IPS-18c (cell line): Measurements from ENCODE around the gene CALHM1.
A peak's percentile ranks its signal among the peaks of the same experiment; 100 is the strongest.
"Not testable (repeated sequence)": the region's sequence is repeated elsewhere in the genome, so short reads cannot be mapped to it uniquely, and the experiment has no call there.

ENCODE experiments used
- H3K4me3 ChIP-seq: 2 replicates; pipeline ENCODE4 v1.7.0; 2013; ENCODE audit warnings: low read depth, mild to moderate bottlenecking, low read length, moderate library complexity; ENCODE audit not compliant: insufficient read depth
- H3K9me3 ChIP-seq: one replicate; pipeline ENCODE4 v1.6.1; 2013; ENCODE audit warnings: mild to moderate bottlenecking, low read length, moderate library complexity; ENCODE audit not compliant: control insufficient read depth, insufficient read depth

Gene CALHM1, protein sequence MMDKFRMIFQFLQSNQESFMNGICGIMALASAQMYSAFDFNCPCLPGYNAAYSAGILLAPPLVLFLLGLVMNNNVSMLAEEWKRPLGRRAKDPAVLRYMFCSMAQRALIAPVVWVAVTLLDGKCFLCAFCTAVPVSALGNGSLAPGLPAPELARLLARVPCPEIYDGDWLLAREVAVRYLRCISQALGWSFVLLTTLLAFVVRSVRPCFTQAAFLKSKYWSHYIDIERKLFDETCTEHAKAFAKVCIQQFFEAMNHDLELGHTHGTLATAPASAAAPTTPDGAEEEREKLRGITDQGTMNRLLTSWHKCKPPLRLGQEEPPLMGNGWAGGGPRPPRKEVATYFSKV

DNA sequence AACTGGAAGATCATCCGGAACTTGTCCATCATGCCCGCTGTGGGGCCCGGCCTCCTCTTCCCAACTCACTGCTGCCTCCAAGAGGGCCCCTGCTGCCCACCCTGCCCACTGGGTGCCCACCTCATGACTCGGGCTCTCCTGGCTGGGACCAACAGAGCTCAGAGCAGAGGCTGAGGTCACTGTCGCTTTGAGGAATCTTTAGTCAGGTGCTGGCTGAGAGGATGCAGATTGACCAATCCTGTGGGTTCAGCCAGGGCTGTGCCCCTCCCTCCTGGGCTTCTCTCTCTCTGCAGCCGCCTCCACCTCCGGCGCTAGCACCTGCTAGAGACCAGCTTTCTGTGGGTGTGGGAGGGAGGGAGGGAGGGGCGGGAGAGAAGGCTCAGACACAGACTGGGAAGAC lies at the start of gene CALHM1:
CALHM1 (minus strand) TSS at position 181 of the 400 bp plus-strand sequence; CDS start at position 32, 149 bp downstream.
- Histone ChIP-seq H3K9me3 (no peaks in the 10 kb centered on the region), H3K4me3 (no peak within 1 kb of the TSS)

DNA sequence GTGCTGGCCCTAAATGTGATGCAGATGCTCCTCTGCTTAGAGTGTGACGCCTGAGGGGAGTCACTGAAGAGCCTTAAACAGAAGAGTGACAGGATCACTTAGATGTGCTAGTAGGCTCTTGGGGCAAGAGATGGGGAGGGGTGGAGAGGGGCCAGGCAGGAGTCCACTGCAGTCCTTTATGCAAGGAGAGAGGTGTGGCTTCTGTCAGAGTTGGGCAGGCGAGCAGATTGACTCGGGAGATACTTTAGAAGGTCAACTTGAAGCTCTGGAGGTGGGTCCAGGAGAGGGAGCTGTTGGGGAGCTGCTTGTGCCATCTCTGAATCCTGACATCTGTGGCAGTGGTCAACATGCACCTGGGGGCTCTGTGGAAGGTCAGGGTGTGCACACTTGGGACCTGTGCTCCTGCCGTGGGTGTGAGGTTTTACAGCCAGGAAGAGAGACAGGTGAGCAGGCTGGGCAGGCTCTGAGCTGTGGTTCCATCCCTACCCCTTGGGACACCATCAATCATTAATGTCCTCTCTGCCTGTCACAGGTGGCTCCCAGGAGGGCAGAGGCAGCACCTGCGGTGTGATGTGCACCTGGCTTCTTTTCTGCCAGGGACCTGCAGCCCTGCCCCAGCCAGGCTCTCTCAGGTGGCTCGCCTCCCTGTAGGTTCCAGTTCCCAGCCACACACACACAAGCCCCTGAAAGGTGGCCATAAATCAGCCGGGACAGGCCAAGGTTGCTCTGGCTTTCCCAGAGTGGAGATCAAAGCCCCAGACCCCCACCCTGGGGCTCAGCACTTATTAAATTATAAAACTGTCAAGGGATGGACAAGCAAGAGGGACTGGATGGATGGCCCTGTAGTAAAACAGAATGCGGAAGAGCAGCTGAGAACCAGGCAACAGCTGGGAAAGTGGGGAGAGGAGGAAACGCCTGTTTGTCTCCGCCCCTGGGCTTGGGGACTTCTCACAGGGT lies 48.8 kb upstream of the CALHM1 start:
- Histone ChIP-seq H3K9me3 (no peaks in the 10 kb centered on the region), H3K4me3 (no peak overlapping the region)

DNA sequence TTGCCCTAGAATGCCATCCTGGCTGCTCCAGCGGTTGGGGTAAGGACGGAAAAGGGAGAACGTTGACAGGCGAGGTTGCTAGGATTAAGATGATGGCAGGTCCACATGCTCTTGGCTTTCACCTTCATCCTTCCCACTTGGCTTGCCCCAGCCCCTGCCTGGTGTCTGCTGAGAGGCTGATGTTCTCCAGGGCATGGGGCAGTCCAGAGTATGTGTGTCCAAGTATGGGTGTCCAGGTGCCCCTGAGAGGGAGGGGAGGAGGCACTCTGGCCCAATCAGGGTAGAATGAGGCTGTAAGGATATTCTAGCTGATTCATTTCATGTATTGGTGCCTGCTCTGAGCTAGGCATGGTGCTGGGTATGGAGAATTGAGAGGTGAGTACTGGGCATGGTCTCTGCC lies 47.4 kb upstream of the CALHM1 start:
- no peaks in the 10 kb centered on the region for H3K9me3 ChIP-seq
- no peak overlapping the region for H3K4me3 ChIP-seq

DNA sequence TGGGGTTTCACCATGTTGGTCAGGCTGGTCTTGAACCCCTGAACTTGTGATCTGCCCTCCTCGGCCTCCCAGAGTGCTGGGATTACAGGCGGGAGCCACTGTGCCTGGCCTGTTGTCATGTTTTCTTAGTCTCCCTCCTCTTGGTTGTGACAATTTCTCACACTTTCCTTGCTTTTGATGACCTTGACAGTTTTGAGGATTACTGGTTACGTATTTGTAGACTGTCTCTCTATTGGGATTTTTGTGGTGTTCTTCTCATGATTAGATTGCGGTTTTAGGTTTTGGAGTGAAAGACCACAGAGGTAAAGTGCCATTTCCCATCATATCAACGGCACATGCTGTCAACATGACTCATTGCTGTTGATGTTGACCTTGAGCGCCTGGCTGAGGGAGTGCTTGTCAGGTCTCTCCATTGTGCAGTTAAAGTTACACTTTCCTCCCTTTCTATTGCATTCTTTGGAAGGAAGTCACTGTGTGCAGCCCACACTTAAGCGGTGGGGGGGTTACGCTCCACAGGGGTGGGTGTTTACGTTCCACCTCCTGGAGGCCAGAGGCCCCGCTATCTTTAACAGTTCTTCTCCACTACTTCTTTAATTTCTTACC lies 45.6 kb upstream of the CALHM1 start:
- no peaks in the 10 kb centered on the region for H3K9me3 ChIP-seq
- H3K4me3 ChIP-seq = no peak overlapping the region

DNA sequence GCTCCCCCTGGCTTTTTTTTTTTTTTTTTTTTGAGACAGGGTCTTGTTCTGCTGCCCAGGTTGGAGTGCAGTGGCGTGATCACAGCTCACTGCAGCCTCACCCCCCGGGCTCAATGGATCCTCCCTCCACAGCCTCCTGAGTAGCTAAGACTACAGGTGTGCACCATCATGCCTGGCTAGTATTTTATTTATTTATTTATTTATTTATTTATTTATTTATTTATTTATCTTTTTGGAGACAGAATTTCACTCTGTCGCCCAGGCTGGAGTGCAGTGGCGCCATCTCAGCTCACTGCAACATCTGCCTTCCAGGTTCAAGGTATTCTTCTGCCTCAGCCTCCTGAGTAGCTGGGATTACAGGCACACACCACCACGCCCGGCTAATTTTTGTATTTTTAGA lies 45.1 kb upstream of the CALHM1 start:
- not testable (repeated sequence) for H3K9me3 ChIP-seq, H3K4me3 ChIP-seq

DNA sequence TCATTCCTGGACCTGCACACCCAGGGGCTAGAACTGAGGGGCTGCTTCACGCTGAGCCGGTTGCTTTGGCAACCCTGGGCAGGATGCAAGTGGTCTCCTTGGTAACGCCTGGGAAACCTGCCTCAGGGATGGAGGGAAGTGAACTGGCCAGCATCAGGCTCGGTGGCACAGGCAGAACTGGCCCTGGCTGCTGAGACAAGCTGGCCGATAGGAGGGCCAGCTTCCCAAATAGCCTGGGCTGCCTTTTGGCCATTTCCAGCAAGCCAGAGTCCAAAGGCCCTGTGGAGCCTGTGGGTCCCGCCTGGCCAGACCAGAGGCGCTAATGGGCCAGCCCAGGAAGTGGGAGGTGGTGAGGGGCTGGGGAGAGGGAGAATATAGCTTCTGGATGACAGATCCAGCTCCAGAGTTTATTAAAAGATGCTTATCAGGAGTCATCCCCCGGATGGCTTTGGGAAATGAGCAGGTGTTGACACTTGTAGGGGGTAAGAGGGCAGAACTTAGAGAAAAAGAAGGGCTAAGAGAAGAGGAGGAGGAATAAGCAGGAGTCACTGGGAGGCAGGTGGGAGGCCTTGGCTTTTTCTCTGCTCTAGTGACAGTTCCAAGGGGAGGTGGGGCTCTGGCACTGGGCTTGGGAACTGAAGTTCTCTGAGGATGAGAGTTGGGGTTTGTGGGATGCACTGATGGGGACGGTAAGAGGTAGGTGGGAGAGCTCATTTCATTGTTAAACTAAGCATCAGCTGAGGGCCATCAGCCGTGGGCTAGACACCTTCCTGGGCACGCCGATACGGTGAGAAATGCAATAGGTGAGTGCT lies 44.4 kb upstream of the CALHM1 start:
- H3K9me3 ChIP-seq = no peaks in the 10 kb centered on the region

DNA sequence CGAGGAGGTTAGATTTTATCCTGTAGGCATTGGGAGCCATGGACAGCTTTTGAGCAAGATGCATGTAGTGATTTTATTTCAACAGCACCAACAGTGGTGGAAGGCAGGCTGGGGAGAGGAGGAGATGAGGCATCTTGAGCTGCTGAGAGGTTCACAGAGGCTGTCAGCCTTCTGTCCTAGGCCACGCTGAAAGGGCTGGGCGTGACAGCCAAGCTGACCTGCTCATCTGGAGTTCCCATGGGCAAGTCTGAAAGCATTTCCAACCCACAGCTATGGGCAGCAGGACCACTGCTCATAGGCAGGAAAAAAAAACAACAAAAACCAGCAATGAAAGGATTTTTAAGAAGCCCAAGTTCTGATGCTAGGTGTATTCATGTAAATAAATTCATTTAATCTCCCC lies 42.5 kb upstream of the CALHM1 start:
- no peak overlapping the region for H3K4me3 ChIP-seq
- no peaks in the 10 kb centered on the region for H3K9me3 ChIP-seq

More for the DNA sequence above, 44.4 kb upstream of the CALHM1 start:
- H3K4me3 ChIP-seq = no peak overlapping the region

DNA sequence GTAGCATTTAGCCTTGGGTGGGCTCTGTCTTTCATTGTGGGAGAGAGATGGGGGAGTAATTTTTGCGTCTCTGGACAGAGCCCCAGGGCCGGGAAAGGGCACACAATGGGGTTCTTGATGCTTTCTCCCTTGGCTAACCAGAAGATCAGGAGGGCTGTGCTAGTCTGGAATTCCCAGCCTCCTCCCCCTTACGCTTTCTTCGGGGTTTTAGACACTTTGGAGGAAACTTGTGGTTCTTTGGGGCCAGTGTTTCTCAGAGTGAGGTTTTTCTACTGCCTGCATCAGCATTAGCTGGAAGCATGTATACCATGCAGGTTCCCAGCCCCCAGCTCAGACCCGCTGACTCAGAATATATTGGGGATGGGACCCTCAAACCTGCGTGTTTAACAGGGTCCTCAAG lies 41.8 kb upstream of the CALHM1 start:
- H3K4me3 ChIP-seq = no peak overlapping the region

DNA sequence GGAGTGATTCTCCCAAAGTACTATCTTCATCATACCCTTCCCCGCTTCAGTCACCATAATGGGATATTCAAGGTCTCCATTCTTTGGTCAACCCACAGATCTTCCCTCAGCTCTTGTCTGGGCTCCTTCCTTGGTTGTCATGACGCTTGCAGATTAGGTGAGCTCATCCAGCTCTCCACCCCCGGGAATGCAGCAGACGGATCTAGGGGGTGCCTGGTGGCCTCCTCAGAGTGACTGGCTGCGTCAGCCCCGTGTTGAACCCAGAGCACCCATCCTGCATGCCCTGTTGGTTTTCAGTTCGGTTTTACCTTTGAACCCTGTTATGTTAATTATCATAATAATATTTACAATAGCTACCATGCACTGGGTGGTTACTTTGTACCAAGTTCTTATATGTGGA lies 41.2 kb upstream of the CALHM1 start:
- Histone ChIP-seq H3K4me3 (no peak overlapping the region), H3K9me3 (no peaks in the 10 kb centered on the region)

More for the DNA sequence above, 41.8 kb upstream of the CALHM1 start:
- no peaks in the 10 kb centered on the region for H3K9me3 ChIP-seq

DNA sequence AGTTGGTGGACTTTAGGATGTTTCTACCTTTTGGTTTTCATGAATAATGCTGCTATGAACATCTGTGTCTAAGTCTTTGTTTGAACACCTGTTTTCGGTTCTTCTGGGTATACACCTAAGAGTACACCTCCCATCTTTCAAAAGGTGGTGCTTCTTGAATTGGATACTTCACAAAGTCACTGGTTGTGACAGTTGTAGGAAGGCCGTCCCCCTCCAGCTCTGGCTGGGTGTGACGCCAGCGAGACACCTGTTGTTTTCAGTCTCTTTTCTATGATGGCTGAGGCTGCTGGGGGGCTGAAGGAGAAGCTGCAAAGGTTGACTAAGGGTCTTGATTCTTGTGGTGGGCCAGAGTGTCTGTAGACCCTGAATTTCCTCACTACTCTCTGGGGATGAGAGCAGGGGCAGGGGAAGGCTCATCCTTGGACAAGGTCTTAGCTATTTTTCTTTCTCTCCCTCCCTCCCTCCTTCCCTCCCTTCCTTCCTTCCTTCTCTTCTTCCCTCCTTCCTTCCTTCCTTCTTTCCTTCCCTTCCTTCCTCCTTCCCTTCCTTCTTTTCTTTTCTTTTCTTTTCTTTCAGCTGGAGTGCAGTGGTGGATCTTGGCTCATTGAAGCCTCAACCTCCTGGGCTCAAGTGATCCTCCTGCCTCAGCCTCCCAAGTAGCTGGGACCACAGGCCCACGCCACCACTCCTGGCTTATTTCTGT lies 40.4 kb upstream of the CALHM1 start:
- Histone ChIP-seq H3K4me3 (no peak overlapping the region), H3K9me3 (no peaks in the 10 kb centered on the region)

DNA sequence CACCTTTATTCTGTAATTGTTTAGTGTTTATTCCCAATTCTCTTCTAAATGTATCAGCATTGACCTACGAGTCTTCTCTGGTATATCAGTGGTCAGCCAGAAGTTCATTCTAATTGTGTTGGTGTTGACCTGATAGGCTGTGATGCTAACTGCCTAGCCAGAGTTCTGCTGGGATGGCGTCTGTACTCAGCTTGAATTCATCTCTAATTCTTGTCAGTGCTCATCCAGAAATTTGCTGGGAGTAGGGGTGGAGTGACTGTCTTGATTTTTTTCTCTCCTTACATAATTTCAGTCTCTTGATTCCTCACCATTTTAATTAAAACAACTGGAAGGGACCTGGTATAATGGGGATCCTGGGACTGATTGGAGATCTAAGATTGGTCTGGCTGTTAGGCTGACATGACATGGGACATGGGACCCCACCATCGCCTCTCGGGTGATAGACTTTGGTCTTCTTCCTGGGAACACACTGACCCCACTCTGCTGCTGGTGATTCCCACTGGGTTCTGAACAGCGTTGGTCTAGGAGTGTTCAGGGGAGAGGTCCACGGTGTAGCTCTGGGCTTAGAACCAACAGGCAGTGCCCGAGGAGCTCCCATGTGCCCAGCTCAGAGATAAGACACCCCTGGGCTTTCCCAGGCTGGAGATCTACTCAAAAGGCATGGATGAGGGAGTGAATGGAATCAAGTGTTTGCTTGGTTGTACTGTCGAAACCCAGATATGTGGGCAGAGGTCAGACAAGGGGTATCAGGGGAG lies 38.6 kb upstream of the CALHM1 start:
- Histone ChIP-seq H3K9me3 (no peaks in the 10 kb centered on the region), H3K4me3 (no peak overlapping the region)

DNA sequence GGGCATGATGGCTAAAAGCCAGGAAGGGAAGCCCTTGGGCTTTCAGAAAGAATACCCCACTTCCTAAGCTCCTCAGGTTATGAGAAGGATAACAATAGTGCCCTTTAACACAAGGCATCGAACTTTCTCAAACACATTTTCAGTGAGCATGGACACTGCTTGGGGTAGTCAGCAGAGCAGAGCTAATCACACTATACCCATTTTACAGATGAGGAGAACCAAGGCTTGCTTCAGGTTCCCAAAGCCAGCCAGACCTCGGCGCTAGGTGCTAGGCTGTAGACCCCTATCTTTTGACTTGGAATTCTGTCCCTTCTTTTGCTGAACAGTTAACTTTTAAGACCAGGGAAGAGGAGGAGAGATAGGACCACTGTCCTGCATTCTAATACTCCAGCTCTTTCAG lies 36.6 kb upstream of the CALHM1 start:
- no peak overlapping the region for H3K4me3 ChIP-seq
- no peaks in the 10 kb centered on the region for H3K9me3 ChIP-seq

DNA sequence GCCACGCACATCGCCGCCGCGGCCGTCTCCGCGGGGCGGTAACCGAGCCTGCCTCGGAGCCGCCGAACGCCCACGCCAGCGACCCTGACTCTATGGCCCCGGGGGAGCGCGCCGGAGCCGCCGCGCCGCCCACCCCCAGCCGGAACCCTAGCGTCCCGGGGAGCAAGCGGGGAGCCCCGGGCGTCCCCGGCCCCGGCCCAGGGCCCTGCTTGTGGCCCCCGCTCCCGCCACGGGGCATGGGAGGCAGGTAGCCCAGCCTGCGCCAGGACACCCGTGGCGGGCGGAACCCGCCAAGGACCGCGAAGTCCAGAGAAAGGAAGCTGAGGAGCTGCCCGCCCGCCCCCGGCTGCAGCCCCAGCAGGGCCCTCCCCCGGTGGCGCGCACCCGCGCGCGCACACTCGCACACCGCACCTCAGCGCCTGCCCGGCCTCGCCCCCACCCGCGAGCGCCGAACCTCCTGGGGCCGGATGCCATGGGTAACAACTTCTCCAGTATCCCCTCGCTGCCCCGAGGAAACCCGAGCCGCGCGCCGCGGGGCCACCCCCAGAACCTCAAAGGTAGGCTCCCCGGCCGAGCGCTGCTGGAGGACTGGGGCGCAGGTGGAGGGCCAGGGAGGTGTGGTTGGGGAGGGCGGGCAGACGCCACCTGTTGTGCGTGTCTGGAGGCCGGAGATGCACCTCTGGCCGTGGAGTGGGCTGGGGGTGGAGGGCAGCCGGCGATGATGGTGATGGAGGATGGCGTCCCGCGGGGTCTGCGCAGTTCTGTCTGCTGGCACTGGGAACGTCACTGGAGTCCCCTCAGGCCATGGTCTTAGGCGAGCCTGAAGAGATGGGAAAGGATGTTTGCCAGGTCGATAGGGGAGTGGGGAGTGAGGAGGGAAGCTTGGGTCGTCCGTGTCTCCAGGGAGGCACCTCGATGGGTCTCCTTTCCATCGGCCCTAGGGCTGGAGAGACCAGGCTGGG lies 35.5 kb upstream of the CALHM1 start:
- no peaks in the 10 kb centered on the region for H3K9me3 ChIP-seq
- peak overlapping the region; percentile 62 for H3K4me3 ChIP-seq

DNA sequence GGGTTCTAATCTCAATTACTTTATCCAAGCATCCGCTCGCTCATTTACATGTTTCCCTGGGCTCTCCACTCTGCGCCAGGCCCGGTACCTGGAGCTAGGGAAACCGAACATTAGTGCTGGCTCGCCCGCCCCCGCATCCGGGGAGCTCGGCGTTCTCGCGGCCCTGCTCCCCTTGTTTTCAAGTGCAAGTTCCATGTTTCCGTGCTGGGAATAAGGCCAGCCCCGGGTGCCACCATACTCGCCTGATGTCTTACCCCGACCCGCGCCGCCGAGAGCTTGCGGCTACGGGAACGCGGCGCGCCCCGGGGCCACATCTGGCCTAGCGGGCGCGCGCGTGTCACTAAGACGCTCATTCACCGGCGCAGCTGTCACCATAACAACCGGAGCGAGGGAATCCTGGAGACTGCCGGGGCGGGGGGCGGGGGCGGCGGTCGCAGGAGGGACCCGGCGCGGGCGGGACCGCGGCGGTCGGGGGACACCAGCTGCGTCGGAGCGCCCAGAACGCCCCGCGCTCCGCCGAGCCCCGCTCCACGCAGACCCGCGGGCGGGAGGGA lies 34.7 kb upstream of the CALHM1 start, which contains the start of gene NEURL1:
NEURL1 (plus strand) TSS at position 344 of the 554 bp plus-strand sequence. CDS start 683 bp downstream, outside the sequence.
- Histone ChIP-seq H3K9me3 (no peaks in the 10 kb centered on the region), H3K4me3 (peak within 1 kb of the TSS; percentile 62)
